SK-N-MC (cell line): ENCODE measurements around the gene ZNF555.

Experiments used
- EZH2 ChIP-seq: fragments of 200-600 bp; sonication (generic); IDR thresholded peaks from one replicate; pipeline ENCODE4 v1.6.1; 2017; ENCODE audit warnings: antibody characterized with exemption
- FOXP2 ChIP-seq: optimal IDR thresholded peaks from 2 replicates; pipeline ENCODE3; 2011; ENCODE audit warnings: mild to moderate bottlenecking, moderate library complexity; ENCODE audit not compliant: insufficient read depth; ENCODE audit errors: extremely low read length, control extremely low read depth
- POLR2AphosphoS5 ChIP-seq: IDR thresholded peaks from 2 replicates; pipeline ENCODE4 v1.6.1; 2012; ENCODE audit warnings: mild to moderate bottlenecking, low read depth, low read length, borderline replicate concordance

- no peak for TF ChIP-seq POLR2AphosphoS5
- TF ChIP-seq EZH2, result no peak
- TF ChIP-seq FOXP2, result no peak
Observed at GRCh38 chr19:2814426-2814825, 26.8 kb upstream of the ZNF555 start.
